Measurements from ENCODE around the gene EHBP1.
A peak's percentile ranks its signal among the peaks of the same experiment; 100 is the strongest.

The EHBP1 gene

DNA sequence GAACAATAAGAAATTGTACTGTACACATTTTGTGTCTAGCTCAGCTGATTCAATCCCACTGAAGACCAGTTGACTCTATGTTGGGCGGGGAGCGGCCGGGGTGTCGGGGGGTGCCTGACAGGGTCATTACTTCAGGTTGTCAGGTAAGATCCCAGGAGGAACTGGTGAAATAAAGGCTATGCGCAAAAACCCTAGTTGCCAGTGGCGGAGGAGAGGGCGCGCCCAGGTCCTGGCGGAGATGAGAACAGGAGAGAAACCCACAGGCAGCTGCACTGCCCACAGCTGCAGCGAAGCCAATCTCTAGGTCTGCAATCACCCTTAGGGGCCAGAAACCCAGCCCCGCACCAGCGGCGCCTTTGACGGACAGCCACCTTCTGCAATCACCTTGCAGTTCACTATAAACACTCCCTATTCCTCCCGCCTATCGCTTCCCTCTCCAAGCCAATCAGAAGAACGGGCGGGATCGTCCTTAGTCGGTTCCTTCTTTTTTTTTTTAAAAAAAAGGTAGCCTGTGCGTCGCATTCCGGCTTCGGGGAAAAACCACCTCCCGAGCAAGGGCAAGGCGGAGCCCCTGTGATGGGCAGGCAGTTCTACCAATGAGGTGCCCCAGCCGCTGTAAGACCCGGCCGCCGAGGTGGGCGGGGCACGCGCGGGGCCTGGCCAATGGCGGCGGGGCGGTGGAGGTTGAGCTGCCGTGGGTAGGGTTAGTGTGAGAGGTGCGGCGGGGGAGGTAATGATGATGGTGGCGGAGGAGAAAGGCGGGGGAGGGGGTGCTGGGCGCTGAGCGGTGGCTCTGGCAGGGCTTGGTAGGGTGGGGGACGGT lies at the start of gene EHBP1:
EHBP1 (plus strand) TSS at position 707 of the 823 bp plus-strand sequence. CDS start 1,479 bp downstream, outside the sequence.
- peak; percentile 97 for DNase-seq

DNA sequence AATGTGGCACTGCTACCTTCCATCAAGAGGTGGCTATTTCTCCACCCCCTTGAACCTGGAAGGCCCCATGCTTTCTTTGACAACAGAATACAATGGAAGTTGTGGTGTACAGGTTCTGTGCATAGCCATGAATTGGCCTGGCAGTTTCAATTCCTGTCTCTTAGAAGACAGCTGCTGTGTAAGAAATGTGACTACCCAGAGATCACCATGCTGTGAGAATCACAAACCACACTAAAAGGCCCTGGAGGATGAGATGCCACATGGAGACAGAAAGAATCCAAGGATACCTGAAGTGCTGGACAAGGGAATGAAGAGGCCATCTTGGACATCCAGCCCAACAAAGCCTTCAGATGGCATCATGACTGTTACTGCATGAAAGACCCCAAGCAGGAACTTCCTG lies 47.7 kb upstream of the EHBP1 start:
- no peak for DNase-seq

DNA sequence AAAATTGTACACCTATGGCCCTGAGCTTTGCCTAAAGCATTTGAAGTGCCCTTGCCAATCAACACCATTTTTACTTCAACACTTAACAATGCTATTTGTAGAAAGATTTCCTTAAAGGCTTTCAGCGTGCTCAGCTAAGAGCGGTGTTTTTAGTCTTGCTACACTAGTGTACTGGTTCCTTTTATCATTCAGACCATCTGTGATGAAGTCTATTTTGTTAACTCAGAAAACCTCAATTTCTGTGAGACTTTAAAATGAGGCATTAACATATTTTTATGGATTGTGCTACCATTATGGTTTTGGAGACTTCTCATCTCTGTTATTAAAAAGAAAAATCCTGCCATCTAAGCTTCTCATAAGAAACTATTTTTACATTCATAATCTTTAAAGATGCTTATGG lies 46.6 kb upstream of the EHBP1 start:
- no peak for DNase-seq

DNA sequence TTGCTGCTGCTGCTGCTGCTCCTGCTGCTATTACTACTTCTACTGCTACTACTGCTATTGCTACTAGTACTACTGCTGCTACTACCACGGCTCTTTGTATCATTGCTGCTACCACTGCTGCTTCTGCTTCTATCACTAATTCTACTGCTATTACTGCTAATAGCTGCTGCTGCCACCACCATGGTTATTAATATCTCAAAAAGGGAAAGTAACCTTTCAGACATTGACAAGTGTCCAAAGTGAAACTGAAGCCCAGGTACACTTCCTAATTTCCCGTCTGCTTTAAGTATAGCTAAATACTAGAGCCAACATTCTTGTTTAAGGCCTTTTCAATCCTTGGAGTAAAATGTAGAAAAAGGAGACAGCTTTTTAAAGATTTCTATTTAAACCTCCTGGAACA lies 45.4 kb upstream of the EHBP1 start:
- no peak for DNase-seq

DNA sequence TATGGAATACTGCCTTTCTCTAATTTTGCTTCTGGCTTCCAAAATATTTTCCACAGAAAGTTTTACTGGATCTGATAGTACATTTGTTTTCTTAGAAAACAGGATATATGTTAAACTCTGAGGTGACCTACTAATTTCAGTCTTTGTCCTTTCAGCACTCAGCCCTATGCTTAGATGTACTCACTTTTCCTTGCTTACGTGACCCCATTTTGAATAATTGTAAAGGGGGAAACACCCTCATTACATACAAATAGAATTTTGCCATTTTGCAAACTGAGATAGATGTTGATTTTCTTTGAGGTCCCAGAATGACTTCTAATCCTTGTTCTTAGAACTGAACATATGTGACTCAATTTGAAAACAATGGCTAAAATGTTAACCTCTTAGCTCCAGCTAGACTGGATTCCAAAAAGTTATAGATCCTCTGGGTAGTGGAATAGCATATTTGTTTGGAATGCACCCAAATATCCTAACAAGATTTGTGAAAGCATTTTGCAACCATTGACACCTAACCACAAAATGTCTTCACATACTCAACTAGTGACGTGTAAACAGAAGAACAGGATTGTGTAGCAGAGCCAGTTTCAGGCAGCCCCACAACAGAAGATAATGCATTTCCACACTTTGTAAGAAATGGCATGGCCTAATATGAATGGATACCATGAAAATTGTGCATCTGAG lies 44.8 kb upstream of the EHBP1 start:
- DNase-seq = no peak

DNA sequence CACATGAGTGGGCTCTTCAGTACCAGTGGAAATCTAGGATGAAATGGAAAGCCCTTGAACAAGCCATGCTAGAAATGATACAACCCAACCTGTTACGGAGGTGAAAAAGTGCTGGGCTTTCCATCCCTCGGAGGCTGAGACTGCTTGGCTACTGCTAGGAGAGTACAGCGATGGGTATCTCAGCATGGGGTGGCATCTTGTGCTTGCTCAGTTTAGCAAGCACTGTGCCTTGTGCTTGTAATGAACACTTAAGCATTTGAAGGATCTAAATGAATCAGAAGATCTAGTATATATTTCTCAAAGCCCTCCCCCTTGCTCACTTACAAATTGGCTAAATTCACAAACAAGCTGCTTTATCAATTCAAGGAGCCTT lies 44.3 kb upstream of the EHBP1 start:
- no peak for DNase-seq

DNA sequence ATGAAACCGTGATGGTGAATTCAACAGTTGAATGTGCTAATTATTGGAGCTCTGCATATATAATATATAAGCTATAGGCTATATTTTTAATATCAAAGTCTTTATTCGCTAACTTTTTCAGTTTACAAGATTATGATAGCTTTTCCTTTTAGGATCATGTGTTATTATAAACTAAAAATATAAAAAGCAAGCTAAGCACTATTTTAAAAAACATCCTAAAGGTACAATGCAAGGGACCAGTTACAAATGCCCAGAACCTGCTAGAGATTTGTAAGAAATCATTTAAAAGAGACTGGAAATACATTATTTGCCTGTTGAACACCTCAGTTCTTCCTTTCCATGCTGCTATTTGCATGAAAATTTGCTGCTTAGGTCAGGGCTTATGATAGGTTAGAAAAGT lies 43.4 kb upstream of the EHBP1 start:
- DNase-seq = no peak

DNA sequence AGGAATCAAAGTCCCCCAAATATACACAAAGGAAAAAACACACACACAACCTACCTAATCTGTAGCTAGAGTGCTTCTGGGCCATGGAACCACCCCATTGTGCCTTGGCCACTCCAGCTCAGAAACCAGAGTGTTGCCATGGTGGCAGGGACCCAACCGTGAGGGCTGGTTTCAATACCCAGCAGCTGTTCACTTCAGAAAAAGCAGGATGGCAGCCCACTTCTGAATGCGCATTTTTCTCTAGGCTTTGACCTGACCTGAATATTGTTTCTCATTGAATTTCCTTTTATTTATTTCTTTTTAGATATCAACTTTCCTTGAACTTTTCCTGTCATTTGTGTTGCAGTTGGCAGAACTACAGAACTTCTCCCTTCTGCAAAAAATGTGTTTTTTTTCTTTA lies 43.0 kb upstream of the EHBP1 start:
- DNase-seq = no peak

DNA sequence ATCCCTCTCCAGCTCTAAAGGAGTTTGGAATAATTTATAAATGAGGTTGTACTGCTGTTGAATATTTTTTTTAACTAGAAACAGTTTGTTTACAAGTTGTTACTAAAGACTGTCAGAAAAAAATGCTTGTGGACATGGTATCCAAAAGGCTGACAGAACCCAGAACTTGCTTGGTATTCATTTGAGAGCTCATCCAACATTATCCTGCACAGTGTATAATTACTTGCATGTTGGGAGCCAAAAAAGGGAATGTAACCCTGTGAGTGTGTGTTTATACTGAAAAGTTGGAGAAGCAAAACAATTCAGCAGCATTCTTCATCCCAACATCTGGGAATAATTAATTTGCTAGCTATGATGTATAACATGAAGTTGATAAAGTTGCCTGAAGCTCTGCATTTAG lies 42.1 kb upstream of the EHBP1 start:
- no peak for DNase-seq

DNA sequence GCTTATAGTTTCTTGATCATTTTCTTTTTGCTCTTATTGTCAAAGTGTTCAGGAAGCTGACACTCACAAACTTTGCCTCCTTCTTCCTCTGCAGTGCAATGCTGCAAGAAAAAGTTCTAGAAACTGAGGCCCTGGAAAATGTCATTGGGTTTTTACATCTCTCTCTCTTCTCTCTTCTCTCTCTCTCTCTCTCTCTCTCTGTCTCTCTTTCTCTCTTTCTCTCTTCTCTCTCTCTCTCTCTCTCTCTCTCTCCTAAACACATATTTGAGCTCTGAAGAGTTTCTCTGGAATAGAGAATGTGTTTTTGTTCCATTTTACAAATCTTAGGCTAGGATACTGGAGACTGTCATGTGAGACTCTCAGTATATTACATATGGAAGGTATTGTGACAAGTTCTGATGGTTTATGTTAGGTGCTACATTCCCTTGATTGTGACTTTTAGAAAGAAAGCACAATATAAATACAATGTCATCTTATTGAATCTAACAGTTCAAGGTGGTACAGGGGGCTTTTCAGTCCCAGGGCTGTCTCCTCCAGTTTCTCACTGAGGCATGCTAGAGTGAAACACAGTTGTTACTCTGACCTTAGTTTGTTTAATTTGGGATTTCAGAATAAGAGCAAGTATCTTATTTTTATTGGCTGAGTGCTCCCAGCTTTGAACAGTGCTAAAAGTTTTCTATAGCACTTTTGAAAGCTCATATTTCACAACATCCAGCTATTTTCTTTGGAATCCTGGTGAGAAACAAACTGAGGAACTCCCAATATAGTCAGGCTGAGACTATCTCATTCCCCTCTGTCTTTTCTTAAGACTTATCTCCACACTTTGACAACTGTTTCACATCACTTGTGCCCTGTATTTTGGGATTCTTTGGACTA lies 41.4 kb upstream of the EHBP1 start:
- no peak for DNase-seq

DNA sequence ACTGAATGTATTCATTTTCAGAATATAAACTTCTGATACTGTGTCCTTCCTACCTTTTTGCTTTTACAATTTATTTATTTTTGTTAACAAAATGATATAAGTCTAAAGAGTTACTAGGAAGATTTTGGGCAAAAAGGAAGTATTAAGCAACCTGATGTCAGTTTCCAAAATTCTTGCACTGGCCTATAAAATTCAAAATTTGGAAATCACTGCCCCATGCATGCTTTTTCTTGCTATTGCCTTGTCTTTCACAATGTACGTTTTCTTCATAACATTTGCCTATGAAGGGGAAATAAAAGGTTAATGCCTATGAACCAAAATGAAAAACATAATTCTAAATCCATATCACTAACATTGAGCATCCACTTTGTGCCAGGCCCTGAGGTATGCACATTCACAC lies 40.1 kb upstream of the EHBP1 start:
- DNase-seq = no peak

DNA sequence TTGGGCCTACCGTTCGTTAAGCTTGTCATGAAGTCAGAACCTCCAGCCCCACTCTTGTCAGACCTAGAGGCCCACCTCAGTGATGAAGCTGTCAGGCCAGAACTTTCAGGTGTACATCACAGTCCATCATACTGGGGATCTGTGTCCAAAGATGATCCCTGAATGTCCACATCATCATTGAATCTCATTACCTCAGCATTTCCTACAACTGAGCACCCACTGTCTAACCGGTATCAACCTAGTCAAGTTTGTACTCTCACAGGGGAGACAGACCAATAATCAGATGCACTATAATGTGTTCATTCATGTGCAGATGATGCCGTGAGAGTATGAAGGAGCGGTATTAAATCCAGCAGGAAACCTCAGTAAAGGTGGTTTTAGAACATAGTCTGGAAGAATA lies 36.3 kb upstream of the EHBP1 start:
- no peak for DNase-seq

DNA sequence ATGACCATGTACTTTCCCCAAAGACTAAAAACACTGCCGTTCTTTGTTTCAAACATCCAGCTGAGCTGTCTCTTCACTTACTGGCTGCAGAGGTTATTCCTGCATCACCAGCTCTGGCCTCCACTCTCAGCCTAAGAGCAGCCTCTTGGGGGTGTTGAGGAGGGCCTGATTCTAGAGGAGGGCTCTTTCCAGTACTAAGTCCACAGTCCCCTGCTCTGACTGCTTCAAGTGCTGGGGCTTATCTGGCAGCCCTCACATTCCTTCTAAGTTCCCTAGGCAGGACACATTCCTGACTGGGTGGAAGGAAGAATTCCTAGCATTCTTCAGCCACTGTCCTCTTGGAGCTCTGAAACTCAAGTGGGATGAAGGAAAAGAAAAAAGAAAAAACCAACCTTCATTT lies 32.9 kb upstream of the EHBP1 start:
- no peak for DNase-seq

DNA sequence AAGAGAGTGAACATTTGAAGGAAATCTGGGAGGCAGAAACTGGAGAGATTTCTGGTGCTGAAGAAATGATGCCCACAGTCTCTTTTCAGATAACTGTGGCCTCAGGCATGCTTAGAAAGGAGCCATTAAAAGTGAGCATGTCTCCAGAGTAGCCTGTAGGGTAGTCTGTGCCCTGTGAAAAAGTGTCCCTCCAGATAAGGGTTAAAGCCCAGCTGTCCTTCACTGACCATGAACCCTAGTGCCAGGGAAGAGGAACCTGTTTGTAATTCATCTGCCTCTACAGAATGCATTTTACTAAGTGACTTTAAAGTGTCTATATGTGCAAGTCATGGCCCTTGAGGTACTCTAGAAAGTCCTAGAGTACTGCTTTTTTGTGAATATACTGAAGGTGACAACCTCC lies 30.5 kb upstream of the EHBP1 start:
- no peak for DNase-seq

DNA sequence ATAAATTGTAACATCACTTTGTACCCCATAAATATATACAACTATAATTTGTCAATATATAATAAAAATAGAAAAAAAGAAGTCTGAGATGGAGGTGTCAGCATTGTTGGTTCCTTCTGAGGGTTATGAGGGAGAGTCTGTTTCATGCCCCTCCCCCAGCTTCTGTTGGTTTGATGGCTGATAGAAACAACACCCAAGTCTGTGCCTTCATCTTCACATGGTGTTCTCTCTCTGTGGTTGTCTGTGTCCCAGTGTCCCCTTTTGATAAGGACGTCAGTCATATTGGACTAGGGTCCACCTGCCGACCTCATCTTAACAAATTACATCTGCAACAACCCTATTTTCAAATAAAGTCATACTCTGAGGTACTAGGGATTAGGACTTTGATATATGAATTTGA lies 20.3 kb upstream of the EHBP1 start:
- no peak for DNase-seq

DNA sequence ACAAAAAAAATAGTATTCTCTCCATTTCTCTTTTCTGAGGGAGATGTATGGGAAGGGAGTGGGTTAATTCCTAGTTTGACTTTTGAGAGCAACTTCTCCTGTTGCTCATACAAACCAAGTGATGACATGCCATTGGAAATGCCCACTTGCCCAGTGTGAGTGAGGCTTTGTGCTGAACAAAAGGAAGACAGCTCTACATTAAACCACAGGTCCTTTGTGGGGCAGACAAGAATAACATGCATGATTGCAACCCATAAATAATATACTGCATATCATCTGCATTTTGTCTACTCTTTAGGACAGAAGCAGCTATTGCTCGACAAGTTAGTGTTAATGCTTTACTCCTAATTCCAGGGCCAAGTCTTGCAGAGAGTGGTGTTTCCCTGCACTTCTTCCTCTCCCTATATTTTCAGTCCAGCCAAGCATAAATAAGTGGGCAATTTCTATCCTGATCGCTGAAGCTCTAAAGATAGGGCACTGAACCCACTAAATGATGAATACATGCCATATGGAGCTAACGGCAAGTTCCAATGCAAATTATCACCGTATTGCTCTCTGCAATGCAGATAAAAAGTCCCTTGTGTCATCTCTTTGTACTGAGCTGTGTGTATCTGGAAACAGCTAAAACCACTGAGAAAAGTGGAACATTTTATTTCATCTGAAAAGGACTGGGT lies 19.4 kb upstream of the EHBP1 start:
- no peak for DNase-seq

DNA sequence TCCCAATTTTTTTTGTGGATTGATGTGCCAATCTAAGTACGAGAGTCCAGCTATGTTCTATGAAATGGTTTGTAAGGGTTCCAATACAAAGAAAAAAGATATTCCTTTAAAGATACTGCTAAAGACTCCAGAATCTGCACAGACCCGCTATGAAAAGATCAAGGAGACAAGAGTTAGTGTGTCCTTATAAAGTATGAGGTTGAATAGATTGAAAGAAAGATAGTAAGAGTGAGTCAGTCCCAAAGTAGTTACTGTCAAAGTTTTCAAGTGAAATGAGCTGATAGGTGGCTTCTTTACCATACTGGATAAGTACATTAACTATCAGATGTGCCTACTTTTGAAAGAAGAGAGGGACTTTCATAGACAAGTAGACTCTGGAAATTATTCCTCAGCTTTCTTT lies 17.9 kb upstream of the EHBP1 start:
- DNase-seq = no peak

DNA sequence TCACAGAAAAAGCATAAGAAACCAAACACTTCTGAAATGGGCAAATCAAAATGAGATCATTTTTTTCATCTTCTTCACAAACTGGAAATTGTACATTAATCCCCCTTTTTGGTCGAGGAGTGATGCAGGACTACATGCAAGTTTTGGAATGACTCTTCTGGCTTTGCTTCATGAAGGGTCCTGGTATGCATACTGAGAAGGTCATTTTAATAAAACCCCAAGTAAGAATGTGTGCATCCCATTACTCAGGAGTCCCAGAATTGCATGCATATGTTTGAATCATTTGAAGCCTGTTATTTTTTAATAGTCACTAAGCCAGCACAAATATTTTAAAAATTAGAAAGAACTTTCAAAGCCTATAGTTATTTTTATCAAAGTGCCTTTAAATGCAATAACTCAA lies 16.7 kb upstream of the EHBP1 start:
- DNase-seq = no peak

DNA sequence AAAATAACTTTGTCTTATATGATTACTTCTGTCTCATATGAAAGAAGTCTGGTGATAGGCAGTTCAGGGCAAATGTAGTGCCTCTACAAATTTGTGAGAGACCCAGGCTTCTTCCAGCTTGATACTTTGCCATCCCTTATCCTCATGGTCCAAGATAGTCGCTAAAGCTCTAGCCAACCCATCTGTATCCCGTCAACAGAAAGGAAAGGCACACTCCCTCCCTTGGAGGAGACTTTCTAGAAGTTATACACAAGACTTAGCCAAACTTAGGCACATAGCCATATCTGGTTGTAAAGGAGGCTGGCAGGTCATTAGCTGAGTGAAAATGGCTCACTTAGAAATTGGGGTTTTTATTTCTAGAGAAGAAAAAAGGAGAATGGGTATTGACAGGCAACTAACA lies 14.3 kb upstream of the EHBP1 start:
- DNase-seq = no peak

DNA sequence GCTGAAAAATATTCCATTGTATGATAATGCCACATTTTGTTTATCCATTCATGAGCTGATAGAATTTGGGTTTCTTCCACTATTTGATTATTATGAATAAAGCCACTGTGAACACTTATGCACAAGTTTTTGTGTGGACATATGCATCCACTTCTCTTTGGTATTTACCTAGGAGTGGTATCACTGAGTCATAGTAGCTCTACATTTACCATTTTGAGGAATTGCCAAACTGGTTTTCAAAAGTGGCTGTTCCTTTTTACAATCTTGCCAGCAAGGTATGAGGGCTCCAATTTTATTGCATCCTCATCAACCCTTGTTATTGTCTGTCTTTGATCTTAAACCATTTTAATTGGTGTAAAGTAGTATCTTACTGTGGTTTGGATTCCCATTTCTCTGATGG lies 13.3 kb upstream of the EHBP1 start:
- no peak for DNase-seq

DNA sequence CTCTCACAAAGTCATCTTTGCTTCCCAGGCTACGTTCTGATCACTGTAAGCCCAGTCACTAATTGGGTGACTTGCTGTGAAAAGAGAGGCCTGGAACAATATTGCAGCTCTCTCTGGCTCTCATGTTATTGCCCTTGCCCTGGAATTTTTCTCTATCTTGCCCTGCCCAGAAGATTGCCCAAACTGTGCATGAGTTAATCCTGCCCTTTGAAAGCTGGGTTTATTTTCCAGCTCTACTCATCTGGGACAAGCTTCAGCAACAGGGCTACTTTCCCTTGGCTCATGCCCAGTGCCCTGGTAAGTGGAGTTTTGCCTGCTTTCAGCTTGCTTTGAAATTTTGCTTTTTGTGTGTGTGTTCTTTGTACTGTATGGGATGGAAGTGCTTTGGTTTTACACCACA lies 6.9 kb upstream of the EHBP1 start:
- no peak for DNase-seq

DNA sequence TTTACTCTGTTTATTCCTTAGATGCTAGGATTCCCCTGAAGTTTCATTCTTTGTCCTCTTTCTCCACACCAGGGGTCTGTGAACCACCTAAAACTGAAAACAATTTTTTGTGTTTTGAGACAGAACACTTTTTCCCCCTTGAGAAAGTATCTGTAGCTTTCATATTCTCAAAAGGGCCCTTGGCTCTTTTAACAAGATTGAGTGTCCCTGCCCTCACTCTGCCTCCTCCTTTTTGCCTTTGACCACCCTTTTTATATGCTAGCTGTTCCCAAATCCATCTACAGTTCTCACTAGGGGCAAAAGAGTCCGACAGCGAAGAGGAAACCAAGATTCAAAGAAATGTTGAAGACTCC lies 883 bp upstream of the EHBP1 start:
- DNase-seq = no peak
